HL-60/S4 (cell line): ENCODE results near the gene RAB6B.
"Not testable (repeated sequence)": the region's sequence is repeated elsewhere in the genome, so short reads cannot be mapped to it uniquely, and the experiment has no call there.

Experiments used
- in situ Hi-C: fragments of 300-500 bp; cut with MboI; formaldehyde crosslinking; loops from 2 replicates; pipeline ENCODE4 v1.14.3; 2022; ENCODE audit warnings: low sequenced_read_pairs

RAB6B gene

DNA sequence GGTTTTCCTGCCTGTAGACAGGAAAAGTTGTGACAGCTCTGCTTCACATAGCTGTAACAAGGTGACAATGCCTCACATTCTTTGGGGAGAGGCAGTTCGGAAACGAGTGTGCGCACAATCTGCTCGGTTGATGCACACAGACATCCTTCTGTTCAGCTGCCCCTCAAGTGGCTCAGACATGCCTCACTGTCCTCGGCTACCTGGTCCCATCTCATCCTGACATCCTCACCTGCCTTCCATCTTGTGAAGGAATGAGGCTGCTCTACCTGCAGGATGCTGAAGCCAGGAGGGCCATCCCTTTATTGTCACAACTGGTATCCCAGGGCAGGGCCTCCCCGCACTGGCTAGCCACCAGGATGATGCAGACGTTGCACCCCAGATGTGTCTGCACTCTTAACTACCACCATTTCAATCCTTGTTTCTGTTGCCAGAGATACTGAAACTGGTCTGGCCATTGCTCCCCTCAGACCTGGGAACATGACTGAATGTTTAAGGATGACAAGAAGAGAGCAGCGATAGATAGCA is 70.7 kb downstream of the RAB6B start:
- in situ Hi-C loops = loop anchor here (10.0 kb wide), 1 partner anchor 90 kb away; no protein-coding TSS in a partner anchor

DNA sequence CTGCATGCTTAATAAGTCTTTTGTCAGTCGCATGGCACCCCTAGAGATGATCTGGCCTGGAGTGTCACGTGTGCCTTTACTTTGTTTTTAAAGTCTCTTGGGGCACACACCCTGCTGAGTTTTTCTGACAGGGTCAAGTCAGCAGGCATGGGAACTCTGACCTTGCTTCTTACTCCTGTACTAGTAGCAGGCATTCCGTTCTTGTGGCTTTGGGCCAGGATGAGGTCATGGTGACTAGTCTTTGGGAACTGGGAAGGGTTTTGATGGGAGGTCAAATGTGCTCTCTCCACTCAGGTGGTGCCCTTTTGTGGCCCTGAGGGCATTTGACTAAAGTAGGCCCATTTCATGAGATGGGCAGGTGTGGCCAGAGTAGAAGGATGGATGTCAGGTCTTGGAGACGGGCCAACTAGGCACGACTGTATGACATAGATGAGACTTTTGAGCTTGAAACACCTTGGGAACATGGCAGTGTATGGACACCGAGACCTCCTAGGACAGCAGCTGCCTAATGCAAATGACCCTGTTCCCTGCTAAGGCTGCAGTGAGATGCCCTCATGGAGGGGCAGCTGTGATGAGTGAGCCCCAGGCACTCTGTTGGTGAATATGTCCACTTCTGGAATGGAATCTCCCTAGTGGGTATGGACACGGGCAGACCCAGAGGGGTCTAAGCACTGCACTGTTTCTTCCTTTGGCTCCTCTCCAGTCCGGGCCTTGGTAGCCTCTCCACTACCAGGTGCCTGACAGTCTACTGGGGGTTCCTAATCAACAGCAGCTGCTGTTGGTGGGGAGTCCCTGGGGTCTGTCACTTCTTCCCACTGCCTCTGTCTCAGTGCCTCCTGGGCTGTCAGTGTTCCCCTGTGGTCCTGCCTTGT is 73.7 kb downstream of the RAB6B start:
- in situ Hi-C loops = loop anchor here (10.0 kb wide), 1 partner anchor 93 kb away; no protein-coding TSS in a partner anchor

DNA sequence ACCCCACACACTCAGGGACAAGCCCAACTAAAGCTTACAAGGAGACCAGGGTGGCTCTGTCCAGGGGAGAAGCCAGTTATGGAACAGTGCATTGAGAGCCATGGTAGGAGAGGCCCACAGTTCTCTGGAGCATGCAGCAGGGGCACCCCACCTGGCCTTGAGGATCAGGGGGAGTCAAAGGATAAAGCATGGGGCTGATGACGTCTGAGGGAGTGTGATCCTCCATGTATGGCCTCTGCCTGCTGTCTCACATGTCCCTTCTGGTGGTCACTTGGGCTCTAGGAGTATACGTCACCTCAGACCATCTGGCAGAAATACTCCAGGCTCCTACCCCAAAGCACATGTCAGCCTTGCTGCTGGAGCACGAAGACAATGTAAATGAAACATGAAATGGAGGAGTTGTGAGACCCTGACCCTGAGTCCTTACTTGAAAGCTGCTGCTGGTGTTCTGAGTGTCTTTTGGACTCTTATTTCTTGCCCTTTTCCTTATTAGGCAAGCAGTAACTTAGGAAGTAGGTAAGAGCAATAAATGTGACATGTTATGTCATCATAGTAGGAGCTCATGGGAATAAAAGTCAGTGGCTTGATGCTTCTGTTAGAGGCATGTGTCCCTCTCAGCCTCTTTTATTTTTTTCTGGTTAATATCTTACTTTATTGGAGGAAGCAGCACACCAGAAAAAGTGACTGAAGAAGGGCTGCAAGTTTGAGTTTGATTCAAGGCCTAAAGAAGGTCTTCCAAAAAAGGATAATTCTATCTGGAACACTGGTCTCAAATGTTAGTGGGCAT is 74.6 kb downstream of the RAB6B start:
- in situ Hi-C loops = loop anchor here (10.0 kb wide), 1 partner anchor 94 kb away; no protein-coding TSS in a partner anchor

DNA sequence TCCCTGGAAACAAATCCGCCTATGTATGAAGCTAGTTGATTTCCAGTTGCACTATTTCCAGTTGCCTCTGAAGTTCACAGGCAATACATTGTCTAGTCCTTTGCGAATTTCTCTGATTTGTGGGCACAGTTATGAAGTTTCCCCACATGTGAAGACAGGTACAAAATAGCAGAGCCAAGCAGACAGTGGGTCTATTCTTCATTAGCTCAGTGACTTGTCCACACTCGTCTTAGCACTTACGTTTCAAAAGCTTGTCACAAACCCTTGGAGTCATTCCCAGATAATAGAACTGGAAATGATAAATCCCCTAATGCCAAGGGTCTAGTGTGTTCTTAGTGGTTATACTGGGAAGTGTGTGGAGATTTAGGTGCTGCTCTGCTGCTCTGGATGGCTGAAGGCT is 75.6 kb downstream of the RAB6B start:
- in situ Hi-C loops = loop anchor here (10.0 kb wide), 1 partner anchor 95 kb away; no protein-coding TSS in a partner anchor

DNA sequence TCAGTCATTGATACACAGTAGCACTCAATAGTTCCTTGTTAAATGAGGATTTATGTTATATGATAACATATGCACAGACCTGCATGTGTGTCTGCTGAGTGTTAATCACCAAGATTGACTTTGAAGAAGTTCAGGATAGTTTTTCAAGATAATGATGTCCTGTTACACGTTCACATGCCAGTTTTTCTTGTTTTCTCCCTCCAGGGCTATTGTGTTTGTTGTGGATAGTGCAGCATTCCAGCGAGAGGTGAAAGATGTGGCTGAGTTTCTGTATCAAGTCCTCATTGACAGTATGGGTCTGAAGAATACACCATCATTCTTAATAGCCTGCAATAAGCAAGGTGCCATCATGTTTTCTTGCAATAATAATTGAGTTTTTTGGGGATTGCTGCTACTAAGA is 80.3 kb downstream of the RAB6B start:
- in situ Hi-C loops = no loop called here

DNA sequence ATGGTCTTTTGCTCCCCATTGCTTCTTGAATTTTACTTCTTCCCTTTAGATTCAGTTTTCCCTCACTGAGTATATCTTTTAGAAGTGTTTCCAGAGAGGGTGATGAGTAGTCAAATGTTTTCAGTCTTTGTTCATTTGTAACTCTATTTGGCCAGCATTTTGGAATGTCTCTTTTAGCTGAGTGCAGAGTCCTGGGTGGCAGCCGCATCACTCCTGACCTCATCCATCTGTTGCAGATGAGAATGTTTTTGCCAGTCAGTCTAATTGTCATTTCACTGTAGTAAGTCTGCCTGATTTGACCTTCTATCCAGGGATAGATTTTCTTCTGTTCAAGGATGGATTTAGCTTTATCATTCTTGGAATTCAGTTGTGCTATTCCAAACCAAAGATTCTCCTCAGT is 82.8 kb downstream of the RAB6B start:
- in situ Hi-C loops = no loop called here

DNA sequence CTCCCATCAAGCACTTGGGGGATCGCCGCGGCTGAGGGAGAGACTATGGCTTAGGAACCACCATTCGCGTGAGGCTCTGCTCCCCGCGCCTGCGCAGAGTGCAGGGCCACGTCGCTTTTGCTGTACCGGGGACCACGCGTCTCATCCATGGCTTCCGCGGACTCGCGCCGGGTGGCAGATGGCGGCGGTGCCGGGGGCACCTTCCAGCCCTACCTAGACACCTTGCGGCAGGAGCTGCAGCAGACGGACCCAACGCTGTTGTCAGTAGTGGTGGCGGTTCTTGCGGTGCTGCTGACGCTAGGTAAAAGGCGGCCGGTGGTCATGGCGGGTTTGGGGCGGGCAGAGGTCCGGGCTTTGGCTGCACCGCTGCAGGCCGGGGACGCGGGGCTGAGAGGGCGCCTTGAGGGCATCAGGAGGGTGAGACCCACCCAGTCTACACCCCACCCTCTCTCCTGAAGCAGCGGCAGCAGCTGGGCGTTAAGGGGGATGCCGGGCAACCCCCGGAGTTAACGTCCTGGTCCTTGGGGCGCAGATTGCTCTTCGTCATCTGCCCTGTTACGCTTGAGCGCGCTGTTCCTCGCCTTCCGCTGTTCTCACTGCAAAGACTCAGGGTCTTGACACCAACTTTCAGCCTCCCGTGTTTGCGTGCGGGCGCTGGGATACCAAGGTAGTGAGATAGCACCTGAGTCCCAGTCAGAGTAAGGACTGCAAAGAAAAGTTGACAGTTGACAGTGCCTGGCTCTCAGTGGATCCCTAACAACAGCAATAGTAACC is 89.8 kb downstream of the RAB6B start, which contains the start of gene SRPRB:
Gene SRPRB (plus strand): TSS at position 114 of the 774 bp plus-strand sequence. CDS start 34 bp downstream, at position 148.
- in situ Hi-C loops = no loop called here

DNA sequence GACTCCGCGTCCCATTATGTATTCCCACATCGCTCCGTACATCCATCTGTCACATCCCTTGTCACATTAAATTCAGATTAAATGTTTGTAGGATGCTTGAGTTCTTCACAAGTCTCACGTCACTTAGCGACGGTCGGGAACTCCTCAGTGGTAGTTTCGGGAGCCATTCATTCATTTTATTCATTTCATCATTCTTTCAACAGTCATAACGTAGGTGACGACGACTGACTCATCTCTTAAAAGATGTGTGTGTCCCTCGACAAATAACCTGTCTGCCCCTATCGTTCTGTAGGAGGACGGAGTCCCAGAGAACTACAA is 90.3 kb downstream of the RAB6B start:
- in situ Hi-C loops = no loop called here

DNA sequence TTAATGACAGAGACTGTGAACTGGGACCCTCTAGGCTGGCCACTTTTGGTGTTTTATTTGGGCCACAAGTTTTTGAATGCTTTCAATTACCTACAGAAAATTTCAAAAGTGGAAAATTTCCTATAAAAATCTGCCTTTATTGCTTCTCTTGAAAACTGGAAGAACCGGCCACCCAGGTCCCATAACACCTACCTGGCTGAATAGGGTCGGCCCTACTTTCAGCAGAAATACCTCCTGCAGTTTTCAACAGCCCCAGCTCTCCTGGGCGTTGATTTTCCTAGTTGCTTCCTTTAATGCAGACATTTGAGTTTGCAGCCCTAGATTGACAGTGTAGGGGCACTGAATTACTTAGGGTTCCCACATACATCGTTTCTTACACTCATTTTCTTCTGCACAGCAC is 90.8 kb downstream of the RAB6B start:
- in situ Hi-C loops = no loop called here

DNA sequence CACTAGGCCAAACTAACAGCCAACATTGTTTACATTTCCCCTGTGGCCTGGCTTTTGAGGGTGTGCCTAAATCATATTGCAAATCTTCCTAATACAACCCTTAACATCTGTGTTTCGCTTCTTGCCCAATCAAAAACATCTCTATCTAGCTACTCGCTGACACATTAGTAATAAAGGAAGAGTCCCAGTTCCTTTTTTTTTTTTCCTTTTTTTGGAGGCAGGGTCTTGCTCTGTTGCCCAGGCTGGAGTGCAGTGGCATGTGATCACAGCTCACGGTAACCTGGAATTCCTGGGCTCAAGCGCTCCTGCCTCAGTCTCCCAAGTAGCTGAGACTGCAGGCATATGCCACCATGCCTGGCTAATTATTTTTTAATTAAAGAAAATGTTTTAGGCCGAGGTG is 92.2 kb downstream of the RAB6B start:
- in situ Hi-C loops = no loop called here

DNA sequence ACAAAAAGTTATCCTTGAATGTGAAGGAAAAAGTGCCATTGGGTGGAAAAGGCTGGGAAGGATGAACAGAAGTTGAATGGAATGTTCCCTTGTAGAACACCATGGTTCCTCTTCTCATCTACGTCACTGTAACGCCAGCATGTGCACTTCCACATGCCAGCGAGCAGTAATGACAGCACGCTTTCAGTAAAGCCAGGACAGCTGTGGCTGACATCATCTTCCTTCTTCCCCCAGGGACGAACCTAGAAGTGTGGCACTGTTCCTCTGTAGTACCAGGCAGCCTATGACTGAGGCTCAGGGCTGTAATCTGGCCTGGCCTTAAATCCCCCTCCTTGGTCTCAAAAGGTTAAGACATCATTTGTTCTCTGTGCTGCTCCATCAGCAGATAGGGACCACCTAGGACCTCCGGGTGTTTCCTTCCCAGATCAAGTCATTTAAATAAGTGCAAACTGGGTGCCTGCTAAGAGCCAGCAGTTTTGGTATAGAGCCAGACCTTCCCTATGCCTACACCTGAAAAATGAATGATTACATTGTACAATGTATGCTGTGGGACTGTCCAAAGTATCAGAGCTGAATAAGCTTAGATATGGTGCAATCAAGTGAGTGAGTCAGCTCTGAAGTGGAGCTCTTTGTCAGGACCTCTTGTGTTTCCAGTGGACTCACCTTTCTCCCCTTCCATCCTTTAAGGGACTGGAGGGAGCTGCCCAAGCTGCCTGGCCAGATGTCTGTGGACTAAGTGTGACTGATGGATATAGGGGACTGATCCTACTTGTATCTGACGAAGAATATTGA is 95.7 kb downstream of the RAB6B start:
- in situ Hi-C loops = no loop called here

DNA sequence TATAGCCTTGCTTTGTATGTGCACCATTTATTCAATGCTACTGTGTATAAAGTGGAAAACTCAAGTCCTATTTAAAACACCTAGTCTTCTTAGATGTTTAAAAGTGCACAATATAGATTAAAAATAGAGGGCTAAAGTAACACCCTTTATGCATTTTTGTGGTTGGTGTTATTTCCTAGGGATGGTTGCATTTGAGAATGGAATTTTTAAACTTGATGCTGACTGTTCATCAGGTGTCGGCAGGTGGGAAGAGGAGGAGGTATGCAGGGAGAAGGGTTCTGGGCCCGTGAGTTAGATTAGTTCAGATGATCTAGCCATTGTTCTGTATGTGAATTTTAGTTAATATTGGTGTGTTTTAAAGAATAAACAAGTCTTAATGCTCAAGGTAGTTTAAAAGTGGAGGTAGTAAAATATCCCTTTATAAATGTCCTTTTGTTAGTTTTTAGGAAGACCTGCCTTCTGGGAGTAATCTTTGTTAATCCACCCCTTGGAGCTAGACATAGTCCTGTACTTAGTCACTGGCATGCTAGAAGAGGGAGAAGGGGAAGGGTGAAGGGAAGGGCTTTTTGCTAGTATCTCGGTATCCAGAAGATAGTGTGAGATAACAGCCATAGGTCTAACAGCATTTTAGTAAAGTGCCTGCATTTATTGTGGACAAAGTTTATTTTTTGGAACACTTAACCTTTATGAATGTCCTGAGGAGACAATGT is 98.1 kb downstream of the RAB6B start:
- in situ Hi-C loops = no loop called here

DNA sequence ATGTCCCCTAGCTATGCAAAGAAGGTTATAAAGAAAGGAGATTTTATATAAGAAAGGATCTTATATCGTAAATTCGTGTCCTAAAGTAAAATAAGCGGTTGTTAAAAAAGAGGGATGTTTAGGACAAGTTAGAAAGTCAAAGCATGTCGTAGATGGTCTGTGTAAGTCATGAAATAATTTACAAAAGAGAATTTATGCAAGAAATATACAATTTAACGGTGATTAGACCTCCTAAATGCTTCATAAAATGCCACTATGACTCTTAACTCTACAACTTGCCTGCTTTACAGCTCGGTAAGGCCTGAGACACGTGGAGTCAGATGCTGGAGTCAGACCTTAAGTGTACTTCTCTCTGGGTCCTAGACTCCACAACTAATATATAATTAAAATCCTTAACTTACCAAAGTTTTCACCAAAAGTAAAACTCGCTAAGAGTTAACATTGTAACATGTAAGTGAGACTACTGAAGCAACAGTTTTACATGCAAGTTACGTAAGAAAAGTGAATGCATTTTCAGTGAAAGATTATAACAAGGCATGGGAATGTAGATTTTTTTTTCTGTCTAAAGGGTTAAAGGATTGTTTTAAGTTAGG is 103.4 kb downstream of the RAB6B start:
- in situ Hi-C loops = no loop called here

DNA sequence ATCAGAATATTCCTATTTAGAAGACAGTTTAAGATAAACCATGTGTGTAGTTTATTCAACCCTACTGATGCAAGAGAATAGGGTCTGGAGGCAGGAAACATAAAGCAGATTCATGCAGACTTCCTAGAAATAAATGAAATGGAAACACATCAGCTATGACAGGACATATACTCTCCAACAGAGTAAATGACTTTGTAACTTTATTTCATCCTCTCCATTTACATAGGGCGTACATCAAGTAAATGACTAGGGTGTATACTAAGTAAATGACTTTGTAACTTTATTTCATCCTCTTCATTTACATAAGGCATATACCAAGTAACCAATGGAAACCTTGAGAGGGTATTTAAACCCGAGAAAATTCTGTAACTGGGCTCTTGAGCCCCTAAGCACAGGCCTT is 107.7 kb downstream of the RAB6B start:
- in situ Hi-C loops = no loop called here

DNA sequence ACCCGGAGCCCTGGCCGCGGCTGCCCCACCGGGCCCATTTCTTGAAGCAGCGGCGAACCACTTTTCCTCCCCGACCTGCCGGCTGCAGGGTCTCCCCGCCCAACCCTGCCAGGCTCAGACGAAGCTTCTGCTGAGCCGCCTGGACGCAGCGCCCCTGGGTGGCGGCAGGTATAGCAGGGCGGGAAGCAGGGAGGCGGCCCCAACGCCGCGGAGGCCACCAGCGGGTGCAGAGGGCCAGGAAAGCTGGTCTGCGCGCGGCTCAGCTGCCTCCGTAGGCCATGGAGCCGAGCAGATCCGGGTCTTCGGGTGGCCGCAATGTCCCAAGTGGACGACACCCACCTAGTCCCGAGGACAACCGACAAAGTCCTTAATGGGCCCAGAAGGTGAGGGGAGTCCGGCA is 111.9 kb downstream of the RAB6B start:
- in situ Hi-C loops = no loop called here

DNA sequence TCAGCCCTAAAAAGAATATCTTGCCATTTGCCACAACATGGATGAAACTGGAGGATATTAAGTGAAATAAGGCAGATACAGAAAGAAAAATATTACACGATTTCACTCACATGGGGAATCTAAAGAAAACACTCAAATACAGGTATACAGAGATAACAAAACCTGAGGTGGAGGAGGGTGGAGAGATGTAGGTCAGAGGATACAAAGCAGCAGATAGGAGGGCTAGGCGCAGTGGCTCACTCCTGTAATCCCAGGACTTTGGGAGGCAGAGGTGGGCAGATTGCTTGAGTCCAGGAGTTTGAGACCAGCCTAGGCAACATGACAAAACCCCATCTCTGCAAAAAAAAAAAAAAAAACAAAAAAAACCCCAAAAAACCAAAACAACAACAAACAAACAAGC is 113.2 kb downstream of the RAB6B start:
- in situ Hi-C loops = no loop called here

DNA sequence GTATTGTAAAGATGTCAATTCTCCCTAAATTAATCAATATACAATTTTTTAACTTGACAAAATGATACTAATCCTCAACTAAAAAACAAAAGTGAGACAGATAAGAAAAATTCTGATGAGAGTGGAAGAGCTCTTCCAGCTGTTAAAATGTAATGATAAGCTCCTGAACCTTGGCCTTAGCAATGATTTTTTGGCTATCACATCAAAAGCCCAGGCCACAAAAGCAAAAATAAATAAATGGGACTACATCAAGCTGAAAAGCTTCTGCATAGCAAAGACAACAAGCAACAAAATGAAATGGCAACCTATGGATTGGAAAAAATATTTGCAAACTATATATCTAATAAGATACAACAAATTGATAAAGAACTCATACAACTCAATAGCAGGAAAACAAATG is 114.1 kb downstream of the RAB6B start:
- in situ Hi-C loops = no loop called here

DNA sequence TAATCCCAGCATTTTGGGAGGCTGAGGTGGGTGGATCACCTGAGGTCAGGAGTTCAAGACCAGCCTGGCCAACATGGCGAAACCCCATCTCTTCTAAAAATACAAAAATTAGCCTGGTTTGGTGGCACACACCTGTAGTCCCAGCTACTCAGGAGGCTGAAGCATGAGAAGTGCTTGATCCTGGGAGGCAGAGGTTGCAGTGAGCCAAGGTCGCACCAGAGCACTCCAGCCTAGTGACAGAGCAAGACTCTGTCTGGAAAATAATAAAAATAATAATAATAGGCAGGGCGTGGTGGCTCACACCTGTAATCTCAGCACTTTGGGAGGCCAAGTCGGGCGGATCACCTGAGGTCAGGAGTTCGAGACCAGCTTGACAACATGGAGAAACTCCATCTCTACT is 114.9 kb downstream of the RAB6B start:
- in situ Hi-C loops = not testable (repeated sequence)

DNA sequence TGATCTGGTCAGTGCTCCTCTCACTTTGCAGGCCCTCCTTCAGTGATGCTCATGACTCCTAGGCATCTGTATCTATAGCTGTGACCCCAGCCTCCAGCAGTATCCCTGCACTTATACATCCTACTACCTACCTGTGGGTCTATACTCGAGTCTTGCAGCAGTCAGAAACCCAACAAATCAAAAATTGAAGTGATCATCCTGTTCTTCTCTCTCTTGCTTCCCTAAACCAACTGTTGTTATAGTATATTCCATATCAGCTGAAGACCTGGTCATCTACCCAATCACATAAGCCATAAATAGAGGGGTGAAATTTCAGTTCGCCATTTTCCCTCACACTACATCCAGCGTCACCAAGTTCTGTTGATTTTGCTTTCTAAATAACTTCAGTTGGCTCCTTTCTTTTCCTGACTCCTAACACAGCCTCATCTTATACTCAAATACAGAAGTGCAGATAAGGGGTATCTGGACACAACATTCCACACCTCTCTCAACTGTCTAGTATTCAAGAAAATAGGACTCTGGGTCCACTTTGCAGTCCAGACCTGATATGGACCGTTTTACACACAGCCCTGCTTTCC is 116.0 kb downstream of the RAB6B start:
- in situ Hi-C loops = no loop called here
